ENCODE measurements around the gene TTF2.

Gene TTF2

GRCh38 chr1:117069220-117069844, 9.2 kb downstream of the TTF2 start:
- TF ChIP-seq, protein P1, sequence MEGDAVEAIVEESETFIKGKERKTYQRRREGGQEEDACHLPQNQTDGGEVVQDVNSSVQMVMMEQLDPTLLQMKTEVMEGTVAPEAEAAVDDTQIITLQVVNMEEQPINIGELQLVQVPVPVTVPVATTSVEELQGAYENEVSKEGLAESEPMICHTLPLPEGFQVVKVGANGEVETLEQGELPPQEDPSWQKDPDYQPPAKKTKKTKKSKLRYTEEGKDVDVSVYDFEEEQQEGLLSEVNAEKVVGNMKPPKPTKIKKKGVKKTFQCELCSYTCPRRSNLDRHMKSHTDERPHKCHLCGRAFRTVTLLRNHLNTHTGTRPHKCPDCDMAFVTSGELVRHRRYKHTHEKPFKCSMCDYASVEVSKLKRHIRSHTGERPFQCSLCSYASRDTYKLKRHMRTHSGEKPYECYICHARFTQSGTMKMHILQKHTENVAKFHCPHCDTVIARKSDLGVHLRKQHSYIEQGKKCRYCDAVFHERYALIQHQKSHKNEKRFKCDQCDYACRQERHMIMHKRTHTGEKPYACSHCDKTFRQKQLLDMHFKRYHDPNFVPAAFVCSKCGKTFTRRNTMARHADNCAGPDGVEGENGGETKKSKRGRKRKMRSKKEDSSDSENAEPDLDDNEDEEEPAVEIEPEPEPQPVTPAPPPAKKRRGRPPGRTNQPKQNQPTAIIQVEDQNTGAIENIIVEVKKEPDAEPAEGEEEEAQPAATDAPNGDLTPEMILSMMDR (IDR thresholded peaks at IDR 0.05; ENCODE audit: low read depth, low read length): no peak
- no peak overlapping the region for H3K4me3 ChIP-seq (ENCODE audit: low read depth, low read length)

GRCh38 chr1:117070124-117070523, 10.0 kb downstream of the TTF2 start:
- no peak overlapping the region for H3K4me3 ChIP-seq (ENCODE audit: low read depth, low read length)

DNA sequence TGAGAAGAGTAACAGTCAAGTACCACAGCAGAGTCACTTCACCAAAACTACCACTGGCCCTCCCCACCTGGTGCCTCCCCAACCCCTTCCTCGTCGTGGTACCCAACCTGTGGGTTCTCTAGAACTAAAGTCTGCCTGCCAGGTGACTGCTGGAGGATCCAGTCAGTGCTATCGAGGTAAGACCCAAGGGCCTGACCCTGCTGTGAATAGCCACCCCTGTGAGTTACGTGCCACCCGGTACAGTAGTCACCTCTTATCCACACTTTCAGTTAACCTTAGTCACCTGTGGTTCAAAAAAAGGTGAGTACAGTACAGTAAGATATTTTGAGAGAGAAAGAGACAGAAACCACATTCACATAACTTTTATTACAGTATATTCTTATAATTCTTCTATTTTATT, 16.5 kb downstream of the TTF2 start:
- no peak overlapping the region for H3K4me3 ChIP-seq (ENCODE audit: low read depth, low read length)
- TF ChIP-seq, protein P1 (IDR thresholded peaks at IDR 0.05; ENCODE audit: low read depth, low read length): no peak

More at GRCh38 chr1:117070124-117070523, 10.0 kb downstream of the TTF2 start:
- TF ChIP-seq, protein P1 (IDR thresholded peaks at IDR 0.05; ENCODE audit: low read depth, low read length): no peak

DNA sequence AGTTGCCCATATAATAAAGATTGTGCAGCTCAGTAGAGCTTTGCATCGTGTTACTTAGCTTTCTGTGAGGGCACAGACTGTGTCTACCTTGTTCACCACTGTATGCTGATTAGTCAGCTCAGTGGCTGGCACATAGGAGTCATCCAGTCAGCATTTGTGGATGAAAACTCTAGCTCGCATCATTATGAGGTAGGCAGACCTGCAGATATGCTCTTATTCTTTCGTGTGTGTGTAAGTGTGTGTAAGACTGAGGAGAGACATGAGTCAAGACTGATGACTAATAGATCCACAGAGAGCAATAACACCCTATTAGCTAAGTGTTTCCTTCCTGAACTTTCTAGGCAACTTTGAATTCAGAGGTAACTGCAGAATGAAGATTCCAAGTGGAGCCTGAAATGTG, 17.1 kb downstream of the TTF2 start:
- TF ChIP-seq, protein P1 (IDR thresholded peaks at IDR 0.05; ENCODE audit: low read depth, low read length): no peak
- H3K4me3 ChIP-seq (ENCODE audit: low read depth, low read length): no peak overlapping the region

- H3K4me3 ChIP-seq (ENCODE audit: low read depth, low read length): no peak overlapping the region
- TF ChIP-seq, protein P1 (IDR thresholded peaks at IDR 0.05; ENCODE audit: low read depth, low read length): no peak
Measured at GRCh38 chr1:117079737-117080136, 19.6 kb downstream of the TTF2 start.

DNA sequence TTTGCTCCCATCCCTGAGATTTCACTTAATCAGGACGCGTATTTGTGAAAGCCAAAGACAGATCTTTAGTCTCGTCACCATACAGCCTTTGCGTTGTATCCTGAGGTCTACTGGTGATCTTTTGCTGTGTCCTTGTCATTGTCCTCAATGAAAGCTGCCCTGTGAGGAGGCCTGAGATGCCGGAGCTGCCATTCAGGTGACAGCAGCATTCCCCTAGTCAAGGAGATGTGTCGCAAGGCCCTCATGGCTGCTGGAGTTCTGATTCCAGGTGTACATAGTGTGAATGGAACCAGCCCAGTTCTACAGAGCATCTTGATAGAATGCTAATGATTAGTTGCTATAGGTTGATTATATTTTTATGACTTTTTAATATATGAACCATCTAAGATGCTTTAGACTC, 24.1 kb downstream of the TTF2 start:
- TF ChIP-seq, protein P1 (IDR thresholded peaks at IDR 0.05; ENCODE audit: low read depth, low read length): no peak
- no peak overlapping the region for H3K4me3 ChIP-seq (ENCODE audit: low read depth, low read length)

DNA sequence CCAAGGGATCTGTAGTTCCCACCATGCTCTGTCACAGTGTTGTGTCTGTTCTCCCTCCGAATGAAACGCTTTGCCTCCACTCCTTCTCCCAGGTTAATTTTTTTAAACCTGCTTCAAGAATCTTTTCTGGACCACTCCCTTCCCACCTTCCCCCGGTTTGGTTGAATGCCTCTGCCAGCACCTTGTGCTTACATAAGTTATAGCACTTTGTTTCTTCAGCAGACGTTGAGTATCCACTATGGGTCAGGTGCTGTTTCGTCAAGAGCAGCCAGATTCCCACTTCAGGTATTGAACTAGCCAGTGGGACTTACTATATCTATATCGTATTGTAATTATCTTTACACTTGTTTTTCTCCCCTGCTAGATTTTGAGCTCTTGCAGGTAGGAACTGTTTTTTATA, 27.6 kb downstream of the TTF2 start:
- no peak overlapping the region for H3K4me3 ChIP-seq (ENCODE audit: low read depth, low read length)
- TF ChIP-seq, protein P1 (IDR thresholded peaks at IDR 0.05; ENCODE audit: low read depth, low read length): no peak
